WTC11 (cell line): ENCODE measurements around the gene DMKN. TPM values are rescaled to one million over a fixed set of nuclear protein-coding genes. Genes with fewer than 3 reads are reported as not detected.

Source experiments
- ATAC-seq: fragments of 200-7000 bp; cut with Tn5 transposase; 2 replicates; pipeline ENCODE4 v1.10.0; 2021; ENCODE audit warnings: mild to moderate bottlenecking, moderate library complexity
- CTCF ChIA-PET: fragments of 300-600 bp; sonication (Branson Sonifier 250); formaldehyde crosslinking; loops from one replicate; lab custom pipeline; 2021; ENCODE audit warnings: antibody characterized with exemption; lab: Charles Lee
- POLR2A ChIA-PET: fragments of 350-600 bp; sonication (Branson Sonifier 250); formaldehyde crosslinking; loops from one replicate; lab custom pipeline; 2021; ENCODE audit warnings: antibody characterized with exemption; lab: Charles Lee
- DNase-seq: peaks from one replicate; pipeline ENCODE4 v3.0.0; 2021; ENCODE audit warnings: low spot score
- H3K27ac Mint-ChIP-seq: 2 replicates; pipeline ENCODE4 v1.8.0; 2021; ENCODE audit warnings: mixed read lengths
- H3K27me3 Mint-ChIP-seq: 2 replicates; pipeline ENCODE4 v1.8.0; 2021; ENCODE audit warnings: low read depth, mild to moderate bottlenecking, moderate library complexity, mixed read lengths
- H3K36me3 Mint-ChIP-seq: 2 replicates; pipeline ENCODE4 v1.8.0; 2021; ENCODE audit warnings: mixed read lengths
- H3K4me1 Mint-ChIP-seq: 2 replicates; pipeline ENCODE4 v1.8.0; 2022; ENCODE audit warnings: mixed read lengths
- H3K4me3 Mint-ChIP-seq: 2 replicates; pipeline ENCODE4 v1.8.0; 2021; ENCODE audit warnings: mild to moderate bottlenecking, moderate library complexity, mixed read lengths
- H3K9me3 Mint-ChIP-seq: 2 replicates; pipeline ENCODE4 v1.8.0; 2021; ENCODE audit warnings: mixed read lengths
- ARID4B ChIP-seq: sonication (generic); formaldehyde crosslinking; IDR thresholded peaks from 2 replicates; pipeline ENCODE4 v1.8.0; 2023; ENCODE audit warnings: missing genetic modification reagents, mild to moderate bottlenecking, borderline replicate concordance
- ATF1 ChIP-seq: sonication (generic); formaldehyde crosslinking; IDR thresholded peaks from 2 replicates; pipeline ENCODE4 v1.8.1; 2023; ENCODE audit warnings: mild to moderate bottlenecking, moderate library complexity, missing genetic modification reagents
- CDX4 ChIP-seq: fragments of 250-450 bp; sonication (Bioruptor Pico); IDR thresholded peaks from 2 replicates; pipeline ENCODE4 v1.9.0; 2021; ENCODE audit warnings: moderate library complexity, mild to moderate bottlenecking, inconsistent platforms, borderline replicate concordance
- CREM ChIP-seq: sonication (generic); formaldehyde crosslinking; IDR thresholded peaks from 2 replicates; pipeline ENCODE4 v1.8.1; 2022; ENCODE audit warnings: mild to moderate bottlenecking, missing genetic modification reagents, moderate library complexity
- E2F5 ChIP-seq: sonication (generic); formaldehyde crosslinking; IDR thresholded peaks from 2 replicates; pipeline ENCODE4 v1.8.1; 2022; ENCODE audit warnings: mild to moderate bottlenecking, moderate library complexity, missing genetic modification reagents
- ELF4 ChIP-seq: sonication (generic); formaldehyde crosslinking; IDR thresholded peaks from 2 replicates; pipeline ENCODE4 v1.8.1; 2022; ENCODE audit warnings: low read depth, mild to moderate bottlenecking, moderate library complexity, missing genetic modification reagents
- FOXJ3 ChIP-seq: sonication (generic); formaldehyde crosslinking; IDR thresholded peaks from 2 replicates; pipeline ENCODE4 v1.9.0; 2021; ENCODE audit warnings: missing genetic modification reagents, mild to moderate bottlenecking, borderline replicate concordance
- GABPB1 ChIP-seq: sonication (generic); formaldehyde crosslinking; IDR thresholded peaks from 2 replicates; pipeline ENCODE4 v1.8.1; 2023; ENCODE audit warnings: mild to moderate bottlenecking, missing genetic modification reagents
- GRHL2 ChIP-seq: fragments of 250-450 bp; sonication (Bioruptor Pico); IDR thresholded peaks from 2 replicates; pipeline ENCODE4 v1.8.0; 2022; ENCODE audit warnings: mild to moderate bottlenecking, moderate library complexity; ENCODE audit not compliant: insufficient replicate concordance, severe bottlenecking
- HMGXB4 ChIP-seq: sonication (generic); formaldehyde crosslinking; IDR thresholded peaks from 2 replicates; pipeline ENCODE4 v1.8.1; 2023; ENCODE audit warnings: mild to moderate bottlenecking, moderate library complexity, missing genetic modification reagents
- MAX ChIP-seq: sonication (generic); formaldehyde crosslinking; IDR thresholded peaks from 2 replicates; pipeline ENCODE4 v1.8.0; 2022; ENCODE audit warnings: mild to moderate bottlenecking, missing genetic modification reagents
- MXD4 ChIP-seq: fragments of 250-450 bp; sonication (Bioruptor Pico); IDR thresholded peaks from 2 replicates; pipeline ENCODE4 v1.8.0; 2021; ENCODE audit warnings: mild to moderate bottlenecking, moderate library complexity, borderline replicate concordance
- NFYB ChIP-seq: sonication (generic); formaldehyde crosslinking; conservative IDR thresholded peaks from 2 replicates; pipeline ENCODE4 v1.8.0; 2022; ENCODE audit warnings: low read depth, missing genetic modification reagents
- NR1H2 ChIP-seq: sonication (generic); formaldehyde crosslinking; IDR thresholded peaks from 2 replicates; pipeline ENCODE4 v1.9.0; 2021; ENCODE audit warnings: mild to moderate bottlenecking, moderate library complexity, missing genetic modification reagents
- SMAD3 ChIP-seq: sonication (generic); formaldehyde crosslinking; IDR thresholded peaks from 2 replicates; pipeline ENCODE4 v1.8.0; 2022; ENCODE audit warnings: missing genetic modification reagents, mild to moderate bottlenecking, borderline replicate concordance
- USF1 ChIP-seq: sonication (generic); formaldehyde crosslinking; IDR thresholded peaks from 2 replicates; pipeline ENCODE4 v1.8.0; 2022; ENCODE audit warnings: mild to moderate bottlenecking, missing genetic modification reagents
- ZBTB43 ChIP-seq: sonication (generic); formaldehyde crosslinking; IDR thresholded peaks from 2 replicates; pipeline ENCODE4 v1.8.1; 2023; ENCODE audit warnings: mild to moderate bottlenecking, missing genetic modification reagents
- ZNF121 ChIP-seq: sonication (generic); formaldehyde crosslinking; IDR thresholded peaks from 2 replicates; pipeline ENCODE4 v1.8.0; 2023; ENCODE audit warnings: missing genetic modification reagents
- ZNF219 ChIP-seq: sonication (generic); formaldehyde crosslinking; IDR thresholded peaks from 2 replicates; pipeline ENCODE4 v1.8.0; 2023; ENCODE audit warnings: missing genetic modification reagents, mild to moderate bottlenecking, borderline replicate concordance
- ZNF232 ChIP-seq: sonication (generic); formaldehyde crosslinking; IDR thresholded peaks from 2 replicates; pipeline ENCODE4 v1.8.0; 2022; ENCODE audit warnings: mild to moderate bottlenecking, missing genetic modification reagents
- ZNF263 ChIP-seq: sonication (generic); formaldehyde crosslinking; IDR thresholded peaks from 2 replicates; pipeline ENCODE4 v1.8.1; 2022; ENCODE audit warnings: low read depth, mild to moderate bottlenecking, moderate library complexity, missing genetic modification reagents
- ZNF425 ChIP-seq: fragments of 250-450 bp; sonication (Bioruptor Pico); conservative IDR thresholded peaks from 2 replicates; pipeline ENCODE4 v1.9.0; 2021; ENCODE audit warnings: mild to moderate bottlenecking
- total RNA-seq: library from RNA; stranded (reverse); gene quantifications from 3 replicates; pipeline ENCODE4 v1.2.3, GENCODE V29; 2021

The DMKN gene
- total RNA-seq, 1 experiment from 2014 or later: 285 TPM

- ChIA-PET CTCF (interaction anchor here (0.6 to 1.1 kb wide), 2 partner anchors 18 to 411 kb away, joined by 3 read pairs; no protein-coding TSS in a partner anchor), POLR2A (no interaction called here)
- Mint-ChIP-seq H3K4me1 (peaks cover 20% of the 10 kb centered on the region), H3K4me3 (no peak within 1 kb of the TSS), H3K27ac (no peak within 1 kb of the TSS), H3K36me3 (no peaks in the 10 kb centered on the region), H3K27me3 (peaks cover 36% of the 10 kb centered on the region), H3K9me3 (0 out of 2 replicates have a peak, but pooled peaks cover 4% of the 10 kb centered on the region)
- no peak for ATAC-seq
- DNase-seq: no peak
- TF ChIP-seq E2F5 (CRISPR knock-in tag): no peak
- no peak for TF ChIP-seq NR1H2 (CRISPR knock-in tag)
- no peak for TF ChIP-seq GRHL2 (CRISPR knock-in tag)
- no peak for TF ChIP-seq MAX
- no peak for TF ChIP-seq ATF1 (CRISPR knock-in tag)
- TF ChIP-seq ZNF121: no peak
- TF ChIP-seq ZNF232 (CRISPR knock-in tag): no peak
- TF ChIP-seq ZNF219 (CRISPR knock-in tag): no peak
- TF ChIP-seq USF1: no peak
- no peak for TF ChIP-seq CREM (CRISPR knock-in tag)
- TF ChIP-seq FOXJ3 (CRISPR knock-in tag): no peak
- TF ChIP-seq MXD4 (CRISPR knock-in tag): no peak
- no peak for TF ChIP-seq NFYB
- no peak for TF ChIP-seq GABPB1 (CRISPR knock-in tag)
- no peak for TF ChIP-seq ARID4B (CRISPR knock-in tag)
- no peak for TF ChIP-seq ZNF263 (CRISPR knock-in tag)
These were observed 15.0 kb upstream of the DMKN start, which contains the start of gene SBSN for GRCh38 chr19:35528218-35529038. SBSN (minus strand) TSS chr19:35528311; CDS start chr19:35528281, 30 bp downstream.

GRCh38 chr19:35525873-35526272, 12.4 kb upstream of the DMKN start:
- DNase-seq (no peak), ATAC-seq (no peak)
- POLR2A ChIA-PET: interaction anchor here (1.4 kb wide), 1 partner anchor 24 kb away, joined by 3 read pairs; no protein-coding TSS in a partner anchor
- no peak overlapping the region for H3K4me3 Mint-ChIP-seq
- H3K9me3 Mint-ChIP-seq: 0 out of 2 replicates have a peak, but pooled peaks cover 4% of the 10 kb centered on the region
- no peaks in the 10 kb centered on the region for H3K36me3 Mint-ChIP-seq
- H3K4me1 Mint-ChIP-seq: peaks cover 34% of the 10 kb centered on the region
- no peak overlapping the region for H3K27ac Mint-ChIP-seq
- CTCF ChIA-PET: interaction anchor here (0.5 to 3.2 kb wide), 4 partner anchors 12 to 31 kb away, joined by 3 to 17 read pairs (median 5); no protein-coding TSS in a partner anchor
- H3K27me3 Mint-ChIP-seq: peaks cover 16% of the 10 kb centered on the region
- TF ChIP-seq SMAD3 (no peak), HMGXB4 (CRISPR knock-in tag) (no peak), ELF4 (no peak), CDX4 (CRISPR knock-in tag) (no peak), ZNF425 (CRISPR knock-in tag) (no peak), ZBTB43 (no peak)
